Measurements from ENCODE around the gene ITGA3.

DNA sequence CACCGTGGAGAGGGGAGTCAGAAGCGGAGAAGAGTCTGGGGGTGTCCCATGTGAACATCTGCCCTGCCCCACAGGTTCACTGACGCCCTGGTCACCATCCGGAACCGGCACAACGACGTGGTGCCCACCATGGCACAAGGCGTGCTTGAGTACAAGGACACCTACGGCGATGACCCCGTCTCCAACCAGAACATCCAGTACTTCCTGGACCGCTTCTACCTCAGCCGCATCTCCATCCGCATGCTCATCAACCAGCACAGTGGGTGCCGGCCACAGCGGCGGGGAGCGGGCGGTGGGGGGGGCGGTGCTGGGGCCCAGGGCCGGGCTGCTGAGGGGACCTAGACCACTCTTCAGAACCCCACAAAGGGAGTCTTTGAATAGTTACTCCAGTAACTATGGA is 49.9 kb downstream of the ITGA3 start:
- TF ChIP-seq, protein P1, sequence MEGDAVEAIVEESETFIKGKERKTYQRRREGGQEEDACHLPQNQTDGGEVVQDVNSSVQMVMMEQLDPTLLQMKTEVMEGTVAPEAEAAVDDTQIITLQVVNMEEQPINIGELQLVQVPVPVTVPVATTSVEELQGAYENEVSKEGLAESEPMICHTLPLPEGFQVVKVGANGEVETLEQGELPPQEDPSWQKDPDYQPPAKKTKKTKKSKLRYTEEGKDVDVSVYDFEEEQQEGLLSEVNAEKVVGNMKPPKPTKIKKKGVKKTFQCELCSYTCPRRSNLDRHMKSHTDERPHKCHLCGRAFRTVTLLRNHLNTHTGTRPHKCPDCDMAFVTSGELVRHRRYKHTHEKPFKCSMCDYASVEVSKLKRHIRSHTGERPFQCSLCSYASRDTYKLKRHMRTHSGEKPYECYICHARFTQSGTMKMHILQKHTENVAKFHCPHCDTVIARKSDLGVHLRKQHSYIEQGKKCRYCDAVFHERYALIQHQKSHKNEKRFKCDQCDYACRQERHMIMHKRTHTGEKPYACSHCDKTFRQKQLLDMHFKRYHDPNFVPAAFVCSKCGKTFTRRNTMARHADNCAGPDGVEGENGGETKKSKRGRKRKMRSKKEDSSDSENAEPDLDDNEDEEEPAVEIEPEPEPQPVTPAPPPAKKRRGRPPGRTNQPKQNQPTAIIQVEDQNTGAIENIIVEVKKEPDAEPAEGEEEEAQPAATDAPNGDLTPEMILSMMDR (IDR thresholded peaks at IDR 0.05) = no peak
- no peak for TF ChIP-seq POLR2A (IDR thresholded peaks at IDR 0.05)
